HG02642 (cell line): ENCODE data around the gene RAPGEF3.

Experiments used
- ATAC-seq: cut with Tn5 transposase; IDR thresholded peaks from one replicate; pipeline ENCODE4 v1.9.1; 2021; ENCODE audit warnings: mild to moderate bottlenecking; ENCODE audit not compliant: unreplicated experiment, poor library complexity

Gene RAPGEF3

GRCh38 chr12:47725893-47726292 lies 32.8 kb downstream of the RAPGEF3 start:
- ATAC-seq, result peak; percentile 78

- no peak for ATAC-seq
Measured at GRCh38 chr12:47725091-47725772, 33.4 kb downstream of the RAPGEF3 start, which contains the start of gene ENDOU. Gene ENDOU (minus strand): TSS chr12:47725490. CDS start chr12:47725413, 77 bp downstream.

- no peak for ATAC-seq
Measured at GRCh38 chr12:47722941-47723631, 35.6 kb downstream of the RAPGEF3 start.

- no peak for ATAC-seq
Measured at GRCh38 chr12:47722136-47722834, 36.4 kb downstream of the RAPGEF3 start.

- no peak for ATAC-seq
Measured at GRCh38 chr12:47721431-47721973, 37.2 kb downstream of the RAPGEF3 start.

- no peak for ATAC-seq
Measured at GRCh38 chr12:47718531-47718930, 40.1 kb downstream of the RAPGEF3 start.

- ATAC-seq, result no peak
Measured at GRCh38 chr12:47717443-47718193, 41.1 kb downstream of the RAPGEF3 start.

GRCh38 chr12:47717046-47717442 lies 41.6 kb downstream of the RAPGEF3 start:
- ATAC-seq, result no peak

- ATAC-seq, result no peak
Measured at GRCh38 chr12:47715877-47716548, 42.7 kb downstream of the RAPGEF3 start.

GRCh38 chr12:47715393-47715876 lies 43.2 kb downstream of the RAPGEF3 start:
- peak; percentile 83 for ATAC-seq

GRCh38 chr12:47714826-47715386 lies 43.8 kb downstream of the RAPGEF3 start:
- no peak for ATAC-seq

- ATAC-seq, result no peak
Measured at GRCh38 chr12:47712171-47712570, 46.5 kb downstream of the RAPGEF3 start.

GRCh38 chr12:47711448-47711847 lies 47.2 kb downstream of the RAPGEF3 start:
- no peak for ATAC-seq

GRCh38 chr12:47710278-47710677 lies 48.4 kb downstream of the RAPGEF3 start:
- ATAC-seq, result no peak

- no peak for ATAC-seq
Measured at GRCh38 chr12:47709671-47710070, 49.0 kb downstream of the RAPGEF3 start.

- ATAC-seq, result no peak
Measured at GRCh38 chr12:47709237-47709636, 49.4 kb downstream of the RAPGEF3 start.

GRCh38 chr12:47707905-47708543 lies 50.7 kb downstream of the RAPGEF3 start:
- no peak for ATAC-seq

GRCh38 chr12:47707355-47707754 lies 51.3 kb downstream of the RAPGEF3 start:
- ATAC-seq, result no peak
